CD4-positive, alpha-beta memory T cell (primary cell): ENCODE measurements around the gene SCART1. TPM values are rescaled to one million over a fixed set of nuclear protein-coding genes. Genes with fewer than 3 reads are reported as not detected.

Source experiments
- CTCF ChIA-PET: fragments of 350-600 bp; sonication (Branson Sonifier 250); formaldehyde crosslinking; loops from one replicate; lab custom pipeline; 2021; ENCODE audit warnings: inconsistent platforms; ENCODE audit not compliant: partially characterized antibody; lab: Charles Lee
- POLR2A ChIA-PET: fragments of 350-600 bp; sonication (Branson Sonifier 250); formaldehyde crosslinking; loops from one replicate; lab custom pipeline; 2021; ENCODE audit not compliant: partially characterized antibody; lab: Charles Lee
- DNase-seq, 5 donors: peaks; one replicate each; pipeline versions ENCODE4 v3.0.0 to v3.0.0-alpha.2; 2020 to 2022; ENCODE audit warnings: mixed read lengths in 1 of 5
- H3K27ac ChIP-seq: one replicate; pipeline ENCODE4 v1.7.0; 2013; ENCODE audit warnings: low read depth, low read length
- H3K27me3 ChIP-seq: 2 replicates; pipeline ENCODE4 v1.7.0; 2013; ENCODE audit warnings: mild to moderate bottlenecking, low read length, moderate library complexity; ENCODE audit not compliant: insufficient read depth
- H3K36me3 ChIP-seq: 2 replicates; pipeline ENCODE4 v1.7.0; 2013; ENCODE audit warnings: mild to moderate bottlenecking, low read length, moderate library complexity; ENCODE audit not compliant: insufficient read depth
- H3K4me1 ChIP-seq: 2 replicates; pipeline ENCODE4 v1.7.0; 2013; ENCODE audit warnings: mild to moderate bottlenecking, low read length, moderate library complexity; ENCODE audit not compliant: insufficient read depth
- H3K4me3 ChIP-seq, 2 donors: one replicate each; pipeline ENCODE4 v1.7.0; 2013; ENCODE audit warnings: low read length in 2 of 2, mild to moderate bottlenecking in 1 of 2
- H3K9me3 ChIP-seq, 2 donors: one replicate each; pipeline ENCODE4 v1.7.0; 2013; ENCODE audit warnings: low read length in 2 of 2, control low read depth in 1 of 2; ENCODE audit not compliant: control insufficient read depth in 1 of 2
- H3K27ac Mint-ChIP-seq, 7 donors: one replicate each; pipeline ENCODE4 v1.8.0; 2020 to 2021; ENCODE audit warnings: mixed read lengths in 7 of 7, mild to moderate bottlenecking in 6 of 7, inconsistent platforms in 3 of 7, moderate library complexity in 3 of 7
- H3K27me3 Mint-ChIP-seq, 2 donors: one replicate each; pipeline ENCODE4 v1.8.0; 2020 to 2021; ENCODE audit warnings: mixed read lengths in 2 of 2
- H3K36me3 Mint-ChIP-seq, 2 donors: one replicate each; pipeline ENCODE4 v1.8.0; 2020 to 2021; ENCODE audit warnings: mixed read lengths in 2 of 2, inconsistent platforms in 1 of 2, mild to moderate bottlenecking in 1 of 2
- H3K4me1 Mint-ChIP-seq, 4 donors: one replicate each; pipeline ENCODE4 v1.8.0; 2020 to 2021; ENCODE audit warnings: mixed read lengths in 4 of 4, mild to moderate bottlenecking in 1 of 4
- H3K4me3 Mint-ChIP-seq, 8 donors: one replicate each; pipeline ENCODE4 v1.8.0; 2020 to 2021; ENCODE audit warnings: mixed read lengths in 8 of 8, mild to moderate bottlenecking in 7 of 8, moderate library complexity in 6 of 8, inconsistent platforms in 3 of 8
- H3K9me3 Mint-ChIP-seq, 8 donors: one replicate each; pipeline ENCODE4 v1.8.0; 2020 to 2021; ENCODE audit warnings: mixed read lengths in 8 of 8, mild to moderate bottlenecking in 5 of 8, inconsistent platforms in 3 of 8, moderate library complexity in 1 of 8
- intact Hi-C: fragments of 100-400 bp; cut with micrococcal nuclease; formaldehyde crosslinking; loops from one replicate; pipeline ENCODE4 v1.15.1; 2023
- polyA plus RNA-seq, 2 donors: library from polyadenylated mRNA; unstranded; fragments of 300-500 nt; fragmentation: Illumina TruSeq; gene quantifications; one replicate each; pipeline ENCODE4 v1.2.3, GENCODE V29; 2021
- total RNA-seq, 2 experiments: library from RNA; stranded (reverse); gene quantifications; one replicate each; pipeline ENCODE4 v1.2.3, GENCODE V29; 2021

Gene SCART1
- total and polyA plus RNA-seq, 4 experiments from 2014 or later = 0.49 to 11.2 (median 5.9) TPM

- H3K36me3 ChIP-seq = no peaks in the 10 kb centered on the region
- CTCF ChIA-PET = interaction anchor here (1.0 to 1.5 kb wide), 2 partner anchors 33 to 45 kb away, joined by 3 to 5 read pairs; no protein-coding TSS in a partner anchor
Measured at GRCh38 chr10:133475425-133475734, 21.6 kb downstream of the SCART1 start.

GRCh38 chr10:133475821-133476640 is 22.3 kb downstream of the SCART1 start:
- H3K4me3 Mint-ChIP-seq = peak overlapping the region; percentile 48 to 71 (median 66)
- ChIA-PET CTCF (interaction anchor here (1.0 to 1.5 kb wide), 2 partner anchors 34 to 44 kb away, joined by 3 to 5 read pairs; no protein-coding TSS in a partner anchor), POLR2A (interaction anchor here (0.8 to 1.1 kb wide), 2 partner anchors 35 to 37 kb away, joined by 3 to 4 read pairs; no protein-coding TSS in a partner anchor)
- DNase-seq = peak in 3 of 5 donors; percentile 17 to 42 (median 21)
- H3K27ac Mint-ChIP-seq = peak overlapping the region in 6 of 7 donors; percentile 36 to 92 (median 80)
- H3K27me3 Mint-ChIP-seq = no peaks in the 10 kb centered on the region
- Histone ChIP-seq H3K4me1 (peaks cover 42% of the 10 kb centered on the region), H3K27me3 (no peaks in the 10 kb centered on the region), H3K4me3 (no peak overlapping the region), H3K9me3 (no peaks in the 10 kb centered on the region), H3K27ac (peak overlapping the region; percentile 13), H3K36me3 (no peaks in the 10 kb centered on the region)
- intact Hi-C loops = loop anchor here (2.0 kb wide), 1 partner anchor 37 kb away; no protein-coding TSS in a partner anchor
- no peaks in the 10 kb centered on the region for H3K9me3 Mint-ChIP-seq
- H3K4me1 Mint-ChIP-seq = peaks cover 25 to 46% (median 34%) of the 10 kb centered on the region in 4 donors
- H3K36me3 Mint-ChIP-seq = peaks cover 3 to 4% of the 10 kb centered on the region in 2 donors

More at GRCh38 chr10:133475425-133475734, 21.6 kb downstream of the SCART1 start:
- Mint-ChIP-seq H3K27me3 (no peaks in the 10 kb centered on the region), H3K4me3 (peak overlapping the region in 7 of 8 donors; percentile 2 to 89 (median 80)), H3K9me3 (no peaks in the 10 kb centered on the region), H3K27ac (peak overlapping the region; percentile 59 to 92 (median 89)), H3K4me1 (peaks cover 25 to 46% (median 34%) of the 10 kb centered on the region in 4 donors), H3K36me3 (peaks cover 3 to 6% of the 10 kb centered on the region in 2 donors)
- H3K27ac ChIP-seq = peak overlapping the region; percentile 13
- no peaks in the 10 kb centered on the region for H3K27me3 ChIP-seq
- no peaks in the 10 kb centered on the region for H3K9me3 ChIP-seq
- peaks cover 42% of the 10 kb centered on the region for H3K4me1 ChIP-seq
- intact Hi-C loops = loop anchor here (2.0 kb wide), 1 partner anchor 37 kb away; no protein-coding TSS in a partner anchor
- H3K4me3 ChIP-seq = peak overlapping the region in 1 of 2 donors; percentile 19
- POLR2A ChIA-PET = interaction anchor here (0.8 to 1.1 kb wide), 2 partner anchors 34 to 37 kb away, joined by 3 to 4 read pairs; no protein-coding TSS in a partner anchor
- peak; percentile 54 to 80 (median 67) for DNase-seq

- POLR2A ChIA-PET = no interaction called here
- Histone ChIP-seq H3K4me1 (peaks cover 42% of the 10 kb centered on the region), H3K4me3 (no peak overlapping the region), H3K27ac (no peak overlapping the region), H3K9me3 (no peaks in the 10 kb centered on the region), H3K27me3 (no peaks in the 10 kb centered on the region), H3K36me3 (no peaks in the 10 kb centered on the region)
- peak overlapping the region in 5 of 7 donors; percentile 1 to 92 (median 73) for H3K27ac Mint-ChIP-seq
- peak overlapping the region in 5 of 8 donors; percentile 28 to 67 (median 39) for H3K4me3 Mint-ChIP-seq
- CTCF ChIA-PET = interaction anchor here (1.5 kb wide), 1 partner anchor 34 kb away, joined by 5 read pairs; no protein-coding TSS in a partner anchor
- H3K9me3 Mint-ChIP-seq = no peaks in the 10 kb centered on the region
- DNase-seq = no peak
- H3K27me3 Mint-ChIP-seq = no peaks in the 10 kb centered on the region
- intact Hi-C loops = no loop called here
- H3K4me1 Mint-ChIP-seq = peaks cover 26 to 50% (median 35%) of the 10 kb centered on the region in 4 donors
- H3K36me3 Mint-ChIP-seq = peaks cover 3 to 4% of the 10 kb centered on the region in 2 donors
Measured at GRCh38 chr10:133476641-133476990, 22.9 kb downstream of the SCART1 start.

GRCh38 chr10:133481086-133481643 is 27.4 kb downstream of the SCART1 start:
- no peaks in the 10 kb centered on the region for H3K27me3 ChIP-seq
- H3K27ac Mint-ChIP-seq = peak overlapping the region in 3 of 7 donors; percentile 2 to 58 (median 38)
- ChIA-PET POLR2A (no interaction called here), CTCF (no interaction called here)
- peaks cover 7% of the 10 kb centered on the region for H3K4me1 ChIP-seq
- peaks cover 13 to 19% of the 10 kb centered on the region in 2 donors for H3K36me3 Mint-ChIP-seq
- no peaks in the 10 kb centered on the region for H3K27me3 Mint-ChIP-seq
- H3K36me3 ChIP-seq = no peaks in the 10 kb centered on the region
- intact Hi-C loops = no loop called here
- peaks cover 6 to 39% (median 24%) of the 10 kb centered on the region in 8 donors for H3K9me3 Mint-ChIP-seq
- DNase-seq = no peak
- peaks cover 0 to 8% of the 10 kb centered on the region in 2 donors for H3K9me3 ChIP-seq
- no peak overlapping the region for H3K4me3 Mint-ChIP-seq
- peaks cover 2 to 10% (median 6%) of the 10 kb centered on the region in 4 donors for H3K4me1 Mint-ChIP-seq
- no peak overlapping the region for H3K27ac ChIP-seq
- H3K4me3 ChIP-seq = no peak overlapping the region

DNA sequence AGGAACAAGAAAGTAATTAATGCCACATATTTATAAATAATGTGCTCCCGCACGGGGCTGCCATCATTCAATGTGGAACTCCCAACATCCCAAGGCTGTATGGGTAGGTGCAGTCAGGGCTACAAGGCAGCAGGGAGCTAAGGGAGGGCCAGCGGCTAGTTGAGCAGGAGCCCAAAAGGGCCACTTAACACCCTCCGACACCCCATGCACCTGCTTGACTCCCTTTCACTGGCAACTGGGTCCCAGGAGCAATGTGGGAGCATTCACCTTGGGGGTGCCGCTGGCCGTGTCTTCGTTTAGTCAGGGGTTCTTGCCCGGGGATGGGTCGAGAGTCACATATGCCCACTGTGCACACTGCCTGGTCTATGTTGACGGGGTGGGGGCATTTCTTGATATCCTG is 27.9 kb downstream of the SCART1 start:
- peaks cover 13 to 21% of the 10 kb centered on the region in 2 donors for H3K36me3 Mint-ChIP-seq
- Histone ChIP-seq H3K27me3 (no peaks in the 10 kb centered on the region), H3K9me3 (peaks cover 0 to 11% of the 10 kb centered on the region in 2 donors), H3K27ac (no peak overlapping the region), H3K36me3 (no peaks in the 10 kb centered on the region), H3K4me1 (peaks cover 2% of the 10 kb centered on the region), H3K4me3 (no peak overlapping the region)
- DNase-seq = no peak
- H3K4me1 Mint-ChIP-seq = peaks cover under 1 to 5% (median 3%) of the 10 kb centered on the region in 4 donors
- H3K27ac Mint-ChIP-seq = peak overlapping the region in 2 of 7 donors; percentile 2 to 38
- POLR2A ChIA-PET = no interaction called here
- no peaks in the 10 kb centered on the region for H3K27me3 Mint-ChIP-seq
- no peak overlapping the region for H3K4me3 Mint-ChIP-seq
- intact Hi-C loops = no loop called here
- H3K9me3 Mint-ChIP-seq = peaks cover 6 to 44% (median 29%) of the 10 kb centered on the region in 8 donors
- CTCF ChIA-PET = no interaction called here

GRCh38 chr10:133484818-133485217 is 31.1 kb downstream of the SCART1 start:
- ChIA-PET CTCF (no interaction called here), POLR2A (no interaction called here)
- H3K9me3 ChIP-seq = peaks cover 0 to 18% of the 10 kb centered on the region in 2 donors
- H3K36me3 ChIP-seq = no peaks in the 10 kb centered on the region
- intact Hi-C loops = no loop called here
- H3K27ac ChIP-seq = no peak overlapping the region
- H3K27me3 ChIP-seq = no peaks in the 10 kb centered on the region
- peaks cover 0 to 4% (median 1%) of the 10 kb centered on the region in 4 donors for H3K4me1 Mint-ChIP-seq
- no peak overlapping the region for H3K4me3 ChIP-seq
- no peaks in the 10 kb centered on the region for H3K4me1 ChIP-seq
- no peaks in the 10 kb centered on the region for H3K27me3 Mint-ChIP-seq
- no peak overlapping the region for H3K27ac Mint-ChIP-seq
- H3K9me3 Mint-ChIP-seq = peaks cover 6 to 58% (median 47%) of the 10 kb centered on the region in 8 donors
- no peak overlapping the region for H3K4me3 Mint-ChIP-seq
- H3K36me3 Mint-ChIP-seq = peaks cover 17 to 25% of the 10 kb centered on the region in 2 donors
- DNase-seq = no peak

- POLR2A ChIA-PET = no interaction called here
- no peaks in the 10 kb centered on the region for H3K4me1 Mint-ChIP-seq
- peaks cover 6 to 67% (median 48%) of the 10 kb centered on the region in 8 donors for H3K9me3 Mint-ChIP-seq
- H3K4me3 ChIP-seq = no peak overlapping the region
- CTCF ChIA-PET = no interaction called here
- H3K27ac Mint-ChIP-seq = no peak overlapping the region
- H3K4me1 ChIP-seq = no peaks in the 10 kb centered on the region
- intact Hi-C loops = no loop called here
- no peaks in the 10 kb centered on the region for H3K27me3 Mint-ChIP-seq
- H3K36me3 ChIP-seq = no peaks in the 10 kb centered on the region
- peaks cover 0 to 18% of the 10 kb centered on the region in 2 donors for H3K9me3 ChIP-seq
- no peak for DNase-seq
- no peak overlapping the region for H3K27ac ChIP-seq
- peaks cover 23 to 25% of the 10 kb centered on the region in 2 donors for H3K36me3 Mint-ChIP-seq
- H3K27me3 ChIP-seq = no peaks in the 10 kb centered on the region
- no peak overlapping the region for H3K4me3 Mint-ChIP-seq
Measured at GRCh38 chr10:133487085-133487484, 33.3 kb downstream of the SCART1 start.
